HEK293T (cell line): ENCODE measurements around the gene KRTAP5-4.
A peak's percentile ranks its signal among the peaks of the same experiment; 100 is the strongest.
"Not testable (repeated sequence)": the region's sequence is repeated elsewhere in the genome, so short reads cannot be mapped to it uniquely, and the experiment has no call there.

ENCODE experiments used
- CTCF ChIA-PET: fragments of 350-600 bp; formaldehyde crosslinking; extraction: SDS; loops from one replicate; lab custom pipeline; 2021; ENCODE audit warnings: antibody characterized with exemption, inconsistent platforms; lab: Yijun Ruan, JAX
- POLR2A ChIA-PET: fragments of 350-600 bp; formaldehyde crosslinking; extraction: SDS; loops from one replicate; lab custom pipeline; 2020; ENCODE audit warnings: antibody characterized with exemption, inconsistent platforms; lab: Yijun Ruan, JAX
- DNase-seq: peaks from one replicate; pipeline ENCODE4 v3.0.0; 2012; ENCODE audit warnings: mixed read lengths; ENCODE audit errors: extremely low spot score
- ARNT ChIP-seq: fragments of 450-650 bp; IDR thresholded peaks from 2 replicates; pipeline ENCODE4 v1.6.1; 2017; ENCODE audit warnings: mild to moderate bottlenecking
- BHLHE40 ChIP-seq: fragments of 450-650 bp; IDR thresholded peaks from 2 replicates; pipeline ENCODE4 v1.6.1; 2016; ENCODE audit warnings: mild to moderate bottlenecking, moderate library complexity, borderline replicate concordance
- CTBP1 ChIP-seq: fragments of 450-650 bp; IDR thresholded peaks from 2 replicates; pipeline ENCODE4 v1.6.1; 2016; ENCODE audit warnings: borderline replicate concordance
- ELF4 ChIP-seq: fragments of 450-650 bp; IDR thresholded peaks from 2 replicates; pipeline ENCODE4 v1.6.1; 2017; ENCODE audit warnings: antibody characterized with exemption
- FOXA1 ChIP-seq: fragments of 450-650 bp; IDR thresholded peaks from 2 replicates; pipeline ENCODE4 v1.6.1; 2016; ENCODE audit warnings: mild to moderate bottlenecking
- FOXK2 ChIP-seq: fragments of 450-650 bp; IDR thresholded peaks from 2 replicates; pipeline ENCODE4 v1.6.1; 2016; ENCODE audit warnings: mild to moderate bottlenecking
- FOXM1 ChIP-seq: fragments of 450-650 bp; IDR thresholded peaks from 2 replicates; pipeline ENCODE4 v1.6.1; 2017; ENCODE audit warnings: mild to moderate bottlenecking, borderline replicate concordance
- HDGF ChIP-seq: fragments of 450-650 bp; IDR thresholded peaks from 2 replicates; pipeline ENCODE4 v1.6.1; 2017; ENCODE audit warnings: antibody characterized with exemption, borderline replicate concordance
- L3MBTL2 ChIP-seq: fragments of 450-650 bp; conservative IDR thresholded peaks from 2 replicates; pipeline ENCODE4 v1.6.1; 2016; ENCODE audit warnings: mild to moderate bottlenecking
- LEF1 ChIP-seq: fragments of 450-650 bp; IDR thresholded peaks from 2 replicates; pipeline ENCODE4 v1.6.1; 2017; ENCODE audit warnings: mild to moderate bottlenecking, borderline replicate concordance
- NFRKB ChIP-seq: fragments of 450-650 bp; IDR thresholded peaks from 2 replicates; pipeline ENCODE4 v1.6.1; 2016; ENCODE audit warnings: mild to moderate bottlenecking, moderate library complexity
- SP1 ChIP-seq: fragments of 450-650 bp; IDR thresholded peaks from 2 replicates; pipeline ENCODE4 v1.6.1; 2017
- SUZ12 ChIP-seq: fragments of 450-650 bp; IDR thresholded peaks from 2 replicates; pipeline ENCODE4 v1.6.1; 2016; ENCODE audit warnings: mild to moderate bottlenecking
- TARDBP ChIP-seq: fragments of 450-650 bp; IDR thresholded peaks from 2 replicates; pipeline ENCODE4 v1.6.1; 2016
- ZNF384 ChIP-seq: fragments of 450-650 bp; IDR thresholded peaks from 2 replicates; pipeline ENCODE4 v1.6.1; 2016
- TF ChIP-seq, protein P1 (sequence below): fragments of 450-650 bp; IDR thresholded peaks from 2 replicates; pipeline ENCODE4 v1.6.1; 2016

Gene KRTAP5-4

DNA sequence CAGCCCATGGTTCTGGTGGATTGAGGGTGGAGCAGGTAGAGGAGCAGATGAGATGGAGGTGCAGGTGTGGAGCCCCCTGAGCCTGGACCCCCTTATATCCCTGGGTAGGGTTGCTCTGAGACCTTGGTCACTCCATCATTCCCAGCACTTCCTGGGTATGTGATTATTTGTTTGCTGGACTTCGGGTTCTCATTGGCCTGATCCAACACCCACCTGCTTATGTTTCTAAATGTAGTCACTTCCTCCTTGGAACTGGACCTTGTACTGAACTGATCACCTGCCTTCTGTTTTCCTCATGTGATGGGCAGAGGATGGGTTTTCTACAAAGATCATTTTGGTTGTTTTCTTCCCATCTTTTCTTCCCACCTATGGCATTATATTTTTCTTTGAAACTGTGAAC lies at the start of gene KRTAP5-4:
Gene KRTAP5-4, minus strand, starts transcription at position 53 of the 400 bp plus-strand sequence. Its CDS starts 45 bp downstream, at position 8.
- POLR2A ChIA-PET: no interaction called here
- DNase-seq: no peak
- TF ChIP-seq ARNT: no peak
- no peak for TF ChIP-seq TARDBP
- TF ChIP-seq SP1: no peak
- TF ChIP-seq FOXM1: no peak
- TF ChIP-seq ELF4: no peak
- no peak for TF ChIP-seq L3MBTL2
- TF ChIP-seq BHLHE40: no peak
- no peak for TF ChIP-seq FOXA1
- CTCF ChIA-PET: no interaction called here

- ChIA-PET CTCF (no interaction called here), POLR2A (no interaction called here)
- DNase-seq: no peak
- TF ChIP-seq, protein P1, sequence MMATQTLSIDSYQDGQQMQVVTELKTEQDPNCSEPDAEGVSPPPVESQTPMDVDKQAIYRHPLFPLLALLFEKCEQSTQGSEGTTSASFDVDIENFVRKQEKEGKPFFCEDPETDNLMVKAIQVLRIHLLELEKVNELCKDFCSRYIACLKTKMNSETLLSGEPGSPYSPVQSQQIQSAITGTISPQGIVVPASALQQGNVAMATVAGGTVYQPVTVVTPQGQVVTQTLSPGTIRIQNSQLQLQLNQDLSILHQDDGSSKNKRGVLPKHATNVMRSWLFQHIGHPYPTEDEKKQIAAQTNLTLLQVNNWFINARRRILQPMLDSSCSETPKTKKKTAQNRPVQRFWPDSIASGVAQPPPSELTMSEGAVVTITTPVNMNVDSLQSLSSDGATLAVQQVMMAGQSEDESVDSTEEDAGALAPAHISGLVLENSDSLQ: no peak
- TF ChIP-seq ELF4 (no peak), FOXM1 (no peak), TARDBP (no peak), LEF1 (no peak), L3MBTL2 (no peak), BHLHE40 (no peak), SUZ12 (no peak), FOXA1 (no peak), ARNT (no peak)
Observed at GRCh38 chr11:1671658-1672057, 49.7 kb upstream of the KRTAP5-4 start.

GRCh38 chr11:1670905-1671371 lies 49.0 kb upstream of the KRTAP5-4 start:
- CTCF ChIA-PET: no interaction called here
- TF ChIP-seq SP1: no peak
- TF ChIP-seq HDGF: no peak
- TF ChIP-seq ELF4: no peak
- TF ChIP-seq, protein P1: no peak
- TF ChIP-seq CTBP1: no peak
- no peak for TF ChIP-seq ARNT
- no peak for TF ChIP-seq L3MBTL2
- TF ChIP-seq ZNF384: no peak
- no peak for TF ChIP-seq FOXM1
- no peak for TF ChIP-seq NFRKB
- no peak for TF ChIP-seq FOXK2
- no peak for TF ChIP-seq BHLHE40
- DNase-seq: no peak
- POLR2A ChIA-PET: no interaction called here

DNA sequence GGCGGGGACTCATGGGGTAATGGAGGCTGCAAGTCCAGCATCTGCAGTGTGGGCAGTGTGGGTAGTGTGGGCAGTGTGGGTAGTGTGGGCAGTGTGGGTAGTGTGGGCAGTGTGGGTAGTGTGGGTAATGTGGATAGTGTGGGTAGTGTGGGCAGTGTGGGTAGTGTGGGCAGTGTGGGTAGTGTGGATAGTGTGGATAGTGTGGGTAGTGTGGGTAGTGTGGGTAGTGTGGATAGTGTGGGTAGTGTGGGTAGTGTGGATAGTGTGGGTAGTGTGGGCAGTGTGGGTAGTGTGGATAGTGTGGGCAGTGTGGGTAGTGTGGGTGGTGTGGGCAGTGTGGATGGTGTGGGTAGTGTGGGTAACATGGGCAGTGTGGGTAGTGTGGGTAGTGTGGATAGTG lies 48.5 kb upstream of the KRTAP5-4 start:
- CTCF ChIA-PET, POLR2A ChIA-PET: not testable (repeated sequence)

GRCh38 chr11:1669546-1670218 lies 47.7 kb upstream of the KRTAP5-4 start:
- no peak for TF ChIP-seq FOXK2
- no peak for TF ChIP-seq NFRKB
- peak; percentile 39 for TF ChIP-seq L3MBTL2
- no peak for TF ChIP-seq FOXM1
- POLR2A ChIA-PET: no interaction called here
- DNase-seq: no peak
- CTCF ChIA-PET: no interaction called here

More for the DNA sequence above, 48.5 kb upstream of the KRTAP5-4 start:
- not testable (repeated sequence) for DNase-seq

- TF ChIP-seq LEF1: no peak
- TF ChIP-seq SUZ12: no peak
- TF ChIP-seq HDGF: no peak
- TF ChIP-seq SP1: no peak
- no peak for TF ChIP-seq ELF4
- no peak for TF ChIP-seq ZNF384
- TF ChIP-seq, protein P1: no peak
- TF ChIP-seq FOXA1: no peak
- TF ChIP-seq TARDBP: no peak
- no peak for TF ChIP-seq FOXM1
- TF ChIP-seq L3MBTL2: no peak
- TF ChIP-seq ARNT: no peak
- no peak for TF ChIP-seq CTBP1
- TF ChIP-seq FOXK2: no peak
- POLR2A ChIA-PET: no interaction called here
- no peak for DNase-seq
- CTCF ChIA-PET: interaction anchor here (0.7 kb wide), 1 partner anchor 23 kb away, joined by 3 read pairs; no protein-coding TSS in a partner anchor
Observed at GRCh38 chr11:1668911-1669473, 47.1 kb upstream of the KRTAP5-4 start.

- CTCF ChIA-PET: no interaction called here
- DNase-seq: no peak
- POLR2A ChIA-PET: no interaction called here
- no peak for TF ChIP-seq FOXK2
- no peak for TF ChIP-seq TARDBP
- no peak for TF ChIP-seq SUZ12
- TF ChIP-seq, protein P1: no peak
- no peak for TF ChIP-seq BHLHE40
- TF ChIP-seq LEF1: no peak
- TF ChIP-seq ZNF384: no peak
- no peak for TF ChIP-seq FOXM1
Observed at GRCh38 chr11:1667906-1668305, 46.0 kb upstream of the KRTAP5-4 start.
